ENCODE measurements around the gene PPP1R9B.

Gene PPP1R9B

GRCh38 chr17:50194934-50195865, 44.7 kb upstream of the PPP1R9B start:
- Histone ChIP-seq H3K4me1 (ENCODE audit: control insufficient read depth, low read length) (peaks cover 7% of the 10 kb centered on the region), H3K9me3 (ENCODE audit: control insufficient read depth, insufficient read depth, low read length) (no peaks in the 10 kb centered on the region), H3K79me2 (ENCODE audit: control insufficient read depth, low read length) (no peaks in the 10 kb centered on the region), H3K4me3 (ENCODE audit: low read length) (no peak overlapping the region), H3K27ac (ENCODE audit: low read depth, low read length) (no peak overlapping the region), H3F3A (ENCODE audit: control insufficient read depth, insufficient read depth) (no peaks in the 10 kb centered on the region), H3K36me3 (ENCODE audit: control insufficient read depth, low read length) (no peaks in the 10 kb centered on the region), H4K20me1 (ENCODE audit: control insufficient read depth, insufficient read depth, low read depth, low read length) (no peaks in the 10 kb centered on the region), H3K9me2 (replicated peaks; ENCODE audit: control insufficient read depth, low read length) (no peaks in the 10 kb centered on the region), H3K4me2 (ENCODE audit: low read length) (no peak overlapping the region), H3K27me3 (ENCODE audit: control insufficient read depth, low read length) (peaks cover 43% of the 10 kb centered on the region)
- no peak for TF ChIP-seq CTCF (IDR thresholded peaks at IDR 0.05; ENCODE audit: low read depth, low read length, poor library complexity, severe bottlenecking)
- no peak for TF ChIP-seq EZH2phosphoT487 (IDR thresholded peaks at IDR 0.05; ENCODE audit: borderline replicate concordance, low read length)

- no peak overlapping the region for H3K27ac ChIP-seq (ENCODE audit: low read depth, low read length)
- H3K27me3 ChIP-seq (ENCODE audit: control insufficient read depth, low read length), result peaks cover 41% of the 10 kb centered on the region
- H3K4me2 ChIP-seq (ENCODE audit: low read length), result no peak overlapping the region
- H3K4me3 ChIP-seq (ENCODE audit: low read length), result no peak overlapping the region
- H3K9me2 ChIP-seq (replicated peaks; ENCODE audit: control insufficient read depth, low read length), result no peaks in the 10 kb centered on the region
- no peaks in the 10 kb centered on the region for H3K36me3 ChIP-seq (ENCODE audit: control insufficient read depth, low read length)
- H3K9me3 ChIP-seq (ENCODE audit: control insufficient read depth, insufficient read depth, low read length), result no peaks in the 10 kb centered on the region
- H3K79me2 ChIP-seq (ENCODE audit: control insufficient read depth, low read length), result no peaks in the 10 kb centered on the region
- no peaks in the 10 kb centered on the region for H4K20me1 ChIP-seq (ENCODE audit: control insufficient read depth, insufficient read depth, low read depth, low read length)
- H3K4me1 ChIP-seq (ENCODE audit: control insufficient read depth, low read length), result no peaks in the 10 kb centered on the region
- no peaks in the 10 kb centered on the region for H3F3A ChIP-seq (ENCODE audit: control insufficient read depth, insufficient read depth)
- no peak for TF ChIP-seq CTCF (IDR thresholded peaks at IDR 0.05; ENCODE audit: low read depth, low read length, poor library complexity, severe bottlenecking)
- no peak for TF ChIP-seq EZH2phosphoT487 (IDR thresholded peaks at IDR 0.05; ENCODE audit: borderline replicate concordance, low read length)
These were observed 43.9 kb upstream of the PPP1R9B start for GRCh38 chr17:50194140-50194933.

- H3K9me3 ChIP-seq (ENCODE audit: control insufficient read depth, insufficient read depth, low read length), result no peaks in the 10 kb centered on the region
- peaks cover 34% of the 10 kb centered on the region for H3K27me3 ChIP-seq (ENCODE audit: control insufficient read depth, low read length)
- H3K9me2 ChIP-seq (replicated peaks; ENCODE audit: control insufficient read depth, low read length), result no peaks in the 10 kb centered on the region
- no peaks in the 10 kb centered on the region for H3K4me1 ChIP-seq (ENCODE audit: control insufficient read depth, low read length)
- H3K27ac ChIP-seq (ENCODE audit: low read depth, low read length), result no peak overlapping the region
- H4K20me1 ChIP-seq (ENCODE audit: control insufficient read depth, insufficient read depth, low read depth, low read length), result no peaks in the 10 kb centered on the region
- no peaks in the 10 kb centered on the region for H3K36me3 ChIP-seq (ENCODE audit: control insufficient read depth, low read length)
- no peak overlapping the region for H3K4me3 ChIP-seq (ENCODE audit: low read length)
- no peak for TF ChIP-seq CTCF (IDR thresholded peaks at IDR 0.05; ENCODE audit: low read depth, low read length, poor library complexity, severe bottlenecking)
- no peak for TF ChIP-seq EZH2phosphoT487 (IDR thresholded peaks at IDR 0.05; ENCODE audit: borderline replicate concordance, low read length)
- H3K4me2 ChIP-seq (ENCODE audit: low read length), result no peak overlapping the region
- H3K79me2 ChIP-seq (ENCODE audit: control insufficient read depth, low read length), result no peaks in the 10 kb centered on the region
- H3F3A ChIP-seq (ENCODE audit: control insufficient read depth, insufficient read depth), result no peaks in the 10 kb centered on the region
These were observed 42.3 kb upstream of the PPP1R9B start for GRCh38 chr17:50192618-50193291.
